HepG2 (cell line): Measurements from ENCODE around the gene EPC1. TPM values are rescaled to one million over a fixed set of nuclear protein-coding genes. Genes with fewer than 3 reads are reported as not detected.

Source experiments
- ATAC-seq: fragments of 200-7000 bp; cut with Tn5 transposase; 3 replicates; pipeline ENCODE4 v1.9.1; 2020; ENCODE audit warnings: mild to moderate bottlenecking, moderate library complexity
- BruUV-seq: library from RNA; stranded (reverse); fragments of 400-500 nt; replicated peaks from 2 replicates; lab custom pipeline; 2021; lab: Mats Ljungman, UMichigan
- CTCF ChIA-PET: fragments of 300-600 bp; formaldehyde crosslinking; extraction: SDS; loops from one replicate; lab custom pipeline; 2021; ENCODE audit warnings: low total read pairs, inconsistent platforms, low intra/inter-chr PET ratio; lab: Yijun Ruan, JAX
- POLR2A ChIA-PET: fragments of 350-600 bp; sonication (Branson Sonifier 250); formaldehyde crosslinking; loops from one replicate; lab custom pipeline; 2020; ENCODE audit warnings: antibody characterized with exemption, inconsistent platforms; lab: Yijun Ruan, JAX
- DNase-seq: peaks from one replicate; pipeline ENCODE4 v3.0.0-alpha.2; 2015; ENCODE audit warnings: low spot score
- FAIRE-seq: peaks from 3 replicates; lab custom pipeline; 2011; peaks lifted over from hg19 to GRCh38; lab: Jason Lieb, UNC
- H2AFZ ChIP-seq: one replicate; pipeline ENCODE4 v1.6.1; 2011; ENCODE audit warnings: low read length, inconsistent platforms
- H3K27ac ChIP-seq: fragments of 300-600 bp; 3 replicates; pipeline ENCODE4 v1.8.0; 2011; ENCODE audit warnings: mixed run types, mild to moderate bottlenecking, mixed read lengths, low read length, inconsistent platforms; ENCODE audit not compliant: insufficient read depth; ENCODE audit errors: extremely low read length
- H3K27me3 ChIP-seq, 2 experiments: fragments of 200-600 bp in 1 of 2; 2 replicates in 1 of 2; 3 replicates in 1 of 2; pipeline versions ENCODE4 v1.6.0 to v1.8.0; 2011; ENCODE audit warnings: low read length in 2 of 2, mild to moderate bottlenecking in 2 of 2, moderate library complexity in 2 of 2, inconsistent platforms in 1 of 2; ENCODE audit not compliant: insufficient read depth in 2 of 2, control insufficient read depth in 1 of 2
- H3K36me3 ChIP-seq, 2 experiments: fragments of 200-600 bp in 1 of 2; replicated peaks in 1 of 2; 2 replicates in 1 of 2; 3 replicates in 1 of 2; pipeline versions ENCODE4 v1.5.1 to v1.8.0; 2011; ENCODE audit warnings: low read length in 2 of 2, inconsistent platforms in 1 of 2; ENCODE audit not compliant: insufficient read depth in 2 of 2, control insufficient read depth in 1 of 2
- H3K4me1 ChIP-seq: 2 replicates; pipeline ENCODE4 v1.5.1; 2012; ENCODE audit warnings: low read length, inconsistent platforms; ENCODE audit not compliant: insufficient read depth
- H3K4me2 ChIP-seq: 2 replicates; pipeline ENCODE4 v1.6.0; 2011; ENCODE audit warnings: low read depth, low read length, inconsistent platforms
- H3K4me3 ChIP-seq, 3 experiments: fragments of 200-600 bp in 1 of 3; sonication (generic), shearing (Covaris generic) in 1 of 3; replicated peaks in 1 of 3; 2 replicates each; pipeline ENCODE4 v1.5.1; 2011 to 2016; ENCODE audit warnings: low read length in 3 of 3, inconsistent platforms in 2 of 3, low read depth in 2 of 3, mild to moderate bottlenecking in 2 of 3, control low read depth in 1 of 3, mixed read lengths in 1 of 3; ENCODE audit not compliant: insufficient read depth in 1 of 3
- H3K79me2 ChIP-seq: one replicate; pipeline ENCODE4 v1.6.1; 2011; ENCODE audit warnings: low read length, inconsistent platforms; ENCODE audit not compliant: insufficient read depth
- H3K9ac ChIP-seq: 2 replicates; pipeline ENCODE4 v1.6.0; 2011; ENCODE audit warnings: mild to moderate bottlenecking, low read depth, low read length, inconsistent platforms; ENCODE audit not compliant: insufficient read depth
- H3K9me3 ChIP-seq: 2 replicates; pipeline ENCODE4 v1.5.1; 2012; ENCODE audit warnings: mild to moderate bottlenecking, low read length
- H4K20me1 ChIP-seq: 2 replicates; pipeline ENCODE4 v1.6.0; 2011; ENCODE audit warnings: inconsistent platforms, mild to moderate bottlenecking, low read length, moderate library complexity; ENCODE audit not compliant: insufficient read depth
- EP300 ChIP-seq, 3 experiments: sonication (generic) in 1 of 3; formaldehyde crosslinking in 1 of 3; IDR thresholded peaks; 2 replicates each; pipeline versions ENCODE4 v1.5.1 to v1.6.1; 2011 to 2020; ENCODE audit warnings: low read depth in 2 of 3, low read length in 2 of 3, borderline replicate concordance in 1 of 3, improper control_type of control experiment in 1 of 3, mild to moderate bottlenecking in 1 of 3, missing genetic modification reagents in 1 of 3, moderate library complexity in 1 of 3
- FOXA3 ChIP-seq: IDR thresholded peaks from 2 replicates; pipeline ENCODE4 v1.6.1; 2016; ENCODE audit warnings: missing genetic modification reagents, missing compliant biosample characterization
- HNF4A ChIP-seq: sonication (generic); formaldehyde crosslinking; IDR thresholded peaks from 2 replicates; pipeline ENCODE4 v1.4.0; 2020; ENCODE audit warnings: missing genetic modification reagents
- HNF4G ChIP-seq, 2 experiments: sonication (generic) in 1 of 2; formaldehyde crosslinking in 1 of 2; IDR thresholded peaks; 2 replicates each; pipeline versions ENCODE4 v1.4.0 to v1.6.1; 2011 to 2020; ENCODE audit warnings: borderline replicate concordance in 2 of 2, low read depth in 2 of 2, mild to moderate bottlenecking in 2 of 2, low read length in 1 of 2, missing genetic modification reagents in 1 of 2, moderate library complexity in 1 of 2
- HOXA5 ChIP-seq: sonication (generic); formaldehyde crosslinking; IDR thresholded peaks from 2 replicates; pipeline ENCODE4 v1.4.0; 2020; ENCODE audit warnings: missing genetic modification reagents
- MIER3 ChIP-seq: IDR thresholded peaks from 2 replicates; pipeline ENCODE4 v1.6.1; 2016; ENCODE audit warnings: missing compliant biosample characterization, borderline replicate concordance
- PAXIP1 ChIP-seq: sonication (generic); formaldehyde crosslinking; conservative IDR thresholded peaks from 2 replicates; pipeline ENCODE4 v1.4.0; 2020; ENCODE audit warnings: mild to moderate bottlenecking, missing genetic modification reagents, moderate library complexity
- PPARG ChIP-seq: conservative IDR thresholded peaks from 2 replicates; pipeline ENCODE4 v1.6.1; 2016; ENCODE audit warnings: missing biosample characterization, missing genetic modification reagents
- WIZ ChIP-seq: sonication (generic); formaldehyde crosslinking; IDR thresholded peaks from 2 replicates; pipeline ENCODE4 v1.5.1; 2020; ENCODE audit warnings: mild to moderate bottlenecking, missing genetic modification reagents
- ZNF17 ChIP-seq: sonication (generic); formaldehyde crosslinking; IDR thresholded peaks from 2 replicates; pipeline ENCODE4 v1.5.0; 2020; ENCODE audit warnings: mild to moderate bottlenecking, missing genetic modification reagents
- ZNF749 ChIP-seq: sonication (generic); formaldehyde crosslinking; IDR thresholded peaks from 2 replicates; pipeline ENCODE4 v1.8.0; 2022; ENCODE audit warnings: mild to moderate bottlenecking, missing genetic modification reagents, moderate library complexity, borderline replicate concordance
- WGBS: methylation state at CpG from one replicate; pipeline ENCODE4 v1.1.6; 2017; ENCODE audit warnings: low lambda C conversion rate; 5-methylcytosine and 5-hydroxymethylcytosine counted together
- in situ Hi-C: cut with HindIII; loops from 2 replicates; pipeline ENCODE4 v1.10.0; 2017; ENCODE audit warnings: low pct_unique_long_range_greater_than_20kb; ENCODE audit not compliant: extremely low pct_ligation_motif_present
- intact Hi-C: fragments of 100-400 bp; cut with micrococcal nuclease; formaldehyde crosslinking; loops from one replicate; pipeline ENCODE4 v1.10.0; 2022; ENCODE audit not compliant: unreplicated experiment
- polyA plus RNA-seq, 8 experiments: library from polyadenylated mRNA; depleted of rRNA in 3 of 8; stranded (reverse) in 7 of 8; unstranded in 1 of 8; fragments of >200 nt; fragmentation: Illumina TruSeq in 4 of 8; extraction: Trizol in 4 of 8; gene quantifications; 2 replicates each; pipeline versions ENCODE4 v1.2.1 to v1.2.3, GENCODE V29; 2011 to 2016; ENCODE audit warnings: low read depth in 4 of 8, missing spikeins in 1 of 8, mixed read lengths in 1 of 8; ENCODE audit not compliant: insufficient read depth in 1 of 8
- total RNA-seq, 5 experiments: library from RNA; depleted of rRNA; stranded (reverse); fragments of >200 nt; fragmentation: Illumina TruSeq; extraction: Trizol; gene quantifications; 2 replicates each; pipeline ENCODE4 v1.2.3, GENCODE V29; 2016; ENCODE audit warnings: low read depth in 1 of 5

EPC1 gene
- total and polyA plus RNA-seq, 2 of the 13 experiments (the other 11 are each of a cell fraction or from before 2014, with no cell fraction given), result 28.7 to 44.2 TPM

- TF ChIP-seq PAXIP1 (CRISPR knock-in tag) (no peak), FOXA3 (CRISPR knock-in tag) (0 out of 2 replicates have a peak, but pooled peaks have one; percentile 25), ZNF17 (CRISPR knock-in tag) (no peak), HOXA5 (no peak), MIER3 (CRISPR knock-in tag) (no peak), WIZ (CRISPR knock-in tag) (no peak)
These were observed 3.9 kb upstream of the EPC1 start (continued) for GRCh38 chr10:32350811-32351350.

DNA sequence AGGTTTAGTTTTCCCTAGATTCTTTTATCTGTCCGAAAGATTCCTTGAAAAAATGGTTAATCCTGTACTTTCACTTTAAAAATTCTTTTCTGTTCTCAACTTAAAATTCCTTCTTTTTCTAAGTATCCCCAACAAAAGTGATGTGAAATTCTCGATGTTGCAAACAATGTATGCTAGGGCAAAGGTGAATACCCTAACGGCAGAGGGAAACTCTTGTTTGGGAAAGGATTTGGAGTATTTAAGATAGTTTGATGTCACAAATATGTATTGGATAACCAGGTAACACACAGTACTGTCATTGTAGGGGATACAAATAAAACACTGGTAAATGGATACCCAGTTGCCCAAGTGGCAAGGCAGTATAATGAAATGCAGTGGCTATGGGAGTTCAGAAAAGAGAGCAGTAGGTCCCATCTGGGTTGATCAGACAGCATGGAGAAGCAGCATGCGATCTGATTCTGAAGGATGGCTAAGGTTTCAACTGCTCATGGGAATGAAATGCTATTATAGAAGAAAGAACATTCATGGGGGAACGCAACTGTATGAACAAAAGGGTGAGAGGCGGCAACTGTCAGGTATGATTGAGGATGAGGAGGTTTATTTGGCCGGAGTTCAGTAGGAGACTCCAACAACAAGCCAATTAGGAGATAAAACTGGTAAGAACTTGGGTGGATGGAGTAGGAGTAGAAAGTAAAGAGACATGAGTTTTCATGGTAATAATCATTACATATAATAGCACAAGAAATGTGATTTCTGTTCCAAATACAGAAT is 3.2 kb upstream of the EPC1 start:
- WGBS, result 63% methylated on average over 7 of the region's 7 CpGs
- peak overlapping the region; percentile 41 for H3K27ac ChIP-seq

More for the DNA sequence above, 3.2 kb upstream of the EPC1 start:
- no peaks in the 10 kb centered on the region for H3K27me3 ChIP-seq
- BruUV-seq, result no TSS peak
- in situ Hi-C loops (no loop called here), intact Hi-C loops (no loop called here)
- peaks cover 0 to 2% of the 10 kb centered on the region in 2 experiments; a peak in 1 of 5 replicates for H3K36me3 ChIP-seq
- TF ChIP-seq PPARG (CRISPR knock-in tag) (peak; percentile 38; the same call in 1 of the 2 replicates), HNF4G (IDR thresholded peaks at IDR 0.05; ENCODE audit: borderline replicate concordance, low read depth, low read length) (0 out of 2 replicates have a peak, but pooled peaks have one; percentile 8), HNF4G (CRISPR knock-in tag; IDR thresholded peaks at IDR 0.05; ENCODE audit: borderline replicate concordance, low read depth) (no peak), EP300 (IDR thresholded peaks at IDR 0.05; ENCODE audit: low read depth in 2 of 2, low read length in 2 of 2) (peak in 1 of 2 experiments; percentile 58; a peak in 1 of 4 replicates), EP300 (CRISPR knock-in tag; IDR thresholded peaks at IDR 0.05; ENCODE audit: borderline replicate concordance) (no peak), ZNF749 (CRISPR knock-in tag) (no peak), HNF4A (peak; percentile 21; the same call in 1 of the 2 replicates)
- peak overlapping the region; percentile 46 for H3K4me2 ChIP-seq
- no peak overlapping the region for H3K9ac ChIP-seq
- peaks cover 18% of the 10 kb centered on the region for H4K20me1 ChIP-seq
- ATAC-seq (no peak), DNase-seq (peak; percentile 66), FAIRE-seq (no peak)
- no peak overlapping the region for H2AFZ ChIP-seq
- H3K4me3 ChIP-seq, result no peak overlapping the region
- peaks cover 58% of the 10 kb centered on the region for H3K79me2 ChIP-seq
- no peaks in the 10 kb centered on the region for H3K9me3 ChIP-seq
- ChIA-PET CTCF (no interaction called here), POLR2A (interaction anchor here (0.6 kb wide), 1 partner anchor 834 kb away, joined by 3 read pairs; no protein-coding TSS in a partner anchor)
- H3K4me1 ChIP-seq, result peaks cover 42% of the 10 kb centered on the region
